HCT116 (cell line): ENCODE measurements around the gene RGCC.

ENCODE experiments used
- CBX3 ChIP-seq: IDR thresholded peaks from 2 replicates; pipeline ENCODE4 v1.6.1; 2012; ENCODE audit warnings: low read depth
- CTCF ChIP-seq, 3 experiments: fragments of 200-600 bp in 1 of 3; sonication (generic) in 1 of 3; IDR thresholded peaks in 2 of 3; conservative IDR thresholded peaks in 1 of 3; 2 replicates each; pipeline ENCODE4 v1.5.1; 2012 to 2017; ENCODE audit warnings: low read depth in 2 of 3, low read length in 2 of 3, antibody characterized with exemption in 1 of 3, borderline replicate concordance in 1 of 3, control low read depth in 1 of 3, mild to moderate bottlenecking in 1 of 3, mixed read lengths in 1 of 3, mixed run types in 1 of 3, moderate library complexity in 1 of 3; ENCODE audit not compliant: insufficient read depth in 1 of 3
- POLR2AphosphoS5 ChIP-seq: IDR thresholded peaks from 2 replicates; pipeline ENCODE4 v1.6.1; 2011; ENCODE audit warnings: mild to moderate bottlenecking, low read depth, low read length, moderate library complexity
- RAD21 ChIP-seq: IDR thresholded peaks from 2 replicates; pipeline ENCODE4 v1.6.1; 2012; ENCODE audit warnings: low read depth, mild to moderate bottlenecking
- REST ChIP-seq: IDR thresholded peaks from 2 replicates; pipeline ENCODE4 v1.6.1; 2012; ENCODE audit warnings: low read depth

- TF ChIP-seq POLR2AphosphoS5 (no peak), REST (no peak), CTCF (IDR thresholded peaks at IDR 0.05 in 2 of 3, conservative IDR thresholded peaks at IDR 0.05 in 1 of 3; ENCODE audit: borderline replicate concordance in 1 of 3, insufficient read depth in 1 of 3, low read depth in 2 of 3, low read length in 2 of 3) (no peak), RAD21 (no peak), CBX3 (no peak)
Measured at GRCh38 chr13:41408121-41408520, 49.2 kb upstream of the RGCC start.
